ENCODE data around the gene C3orf33. TPM values are rescaled to one million over a fixed set of nuclear protein-coding genes. Genes with fewer than 3 reads are reported as not detected.

The C3orf33 gene
- total and polyA plus RNA-seq, 2 of the 13 experiments (the other 11 are each of a cell fraction or from before 2014, with no cell fraction given): 9.2 to 12.6 TPM

GRCh38 chr3:155737844-155738460 lies 68.1 kb downstream of the C3orf33 start (continued):
- TF ChIP-seq ZSCAN31 (CRISPR knock-in tag; IDR thresholded peaks at IDR 0.05; ENCODE audit: low read depth) (0 out of 2 replicates have a peak, but pooled peaks have one; percentile 66), ZNF546 (CRISPR knock-in tag; conservative IDR thresholded peaks at IDR 0.05) (0 out of 2 replicates have a peak, but pooled peaks have one; percentile 16), ZNF792 (CRISPR knock-in tag; IDR thresholded peaks at IDR 0.05) (peak; percentile 21; the same call in 1 of the 2 replicates), U2AF1 (optimal IDR thresholded peaks at IDR 0.05; ENCODE audit: low read depth, low read length) (no peak), SIN3A (IDR thresholded peaks at IDR 0.05; ENCODE audit: borderline replicate concordance, low read depth, low read length) (no peak), HDAC1 (CRISPR knock-in tag; IDR thresholded peaks at IDR 0.05) (0 out of 2 replicates have a peak, but pooled peaks have one; percentile 21), RERE (CRISPR knock-in tag; IDR thresholded peaks at IDR 0.05; ENCODE audit: low read depth) (no peak), HNF1A (IDR thresholded peaks at IDR 0.05; ENCODE audit: low read depth) (peak; percentile 93), HNF1A (CRISPR knock-in tag; IDR thresholded peaks at IDR 0.05; ENCODE audit: borderline replicate concordance) (peak; percentile 96), GATAD2A (CRISPR knock-in tag; IDR thresholded peaks at IDR 0.05) (peak; percentile 54; the same call in 1 of the 2 replicates), ASH2L (IDR thresholded peaks at IDR 0.05; ENCODE audit: insufficient read length, low read depth, low read length) (peak; percentile 23), RXRB (CRISPR knock-in tag; IDR thresholded peaks at IDR 0.05; ENCODE audit: borderline replicate concordance) (peak; percentile 25; the same call in 1 of the 2 replicates), ZSCAN29 (CRISPR knock-in tag; conservative IDR thresholded peaks at IDR 0.05) (0 out of 2 replicates have a peak, but pooled peaks have one; percentile 38), ZNF788 (CRISPR knock-in tag; IDR thresholded peaks at IDR 0.05; ENCODE audit: borderline replicate concordance) (0 out of 2 replicates have a peak, but pooled peaks have one; percentile 32), ZNF543 (CRISPR knock-in tag; IDR thresholded peaks at IDR 0.05) (0 out of 2 replicates have a peak, but pooled peaks have one; percentile 33), SKI (IDR thresholded peaks at IDR 0.05; ENCODE audit: partially characterized antibody) (peak; percentile 12), ZNF761 (CRISPR knock-in tag; conservative IDR thresholded peaks at IDR 0.05) (0 out of 2 replicates have a peak, but pooled peaks have one; percentile 53), NFE2 (CRISPR knock-in tag; IDR thresholded peaks at IDR 0.05) (no peak)

All from HepG2 (cell line).